Activated CD8-positive, alpha-beta T cell treated with anti-CD3 and anti-CD28 coated beads for 36 hours (primary cell): ENCODE results near the gene MAP2K6. TPM values are rescaled to one million over a fixed set of nuclear protein-coding genes. Genes with fewer than 3 reads are reported as not detected.

ENCODE experiments used
- ATAC-seq: fragments of 200-7000 bp; cut with Tn5 transposase; one replicate; pipeline ENCODE4 v1.10.0; 2021; ENCODE audit warnings: mild to moderate bottlenecking, moderate library complexity
- CTCF ChIA-PET: fragments of 350-600 bp; sonication (Branson Sonifier 250); formaldehyde crosslinking; loops from one replicate; lab custom pipeline; 2021; ENCODE audit warnings: antibody characterized with exemption; lab: Charles Lee
- POLR2A ChIA-PET: fragments of 350-600 bp; sonication (Branson Sonifier 250); formaldehyde crosslinking; loops from one replicate; lab custom pipeline; 2021; ENCODE audit warnings: antibody characterized with exemption; lab: Charles Lee
- DNase-seq: peaks from one replicate; pipeline ENCODE4 v3.0.0-alpha.2; 2020
- H3K27ac Mint-ChIP-seq: one replicate; pipeline ENCODE4 v1.8.0; 2021; ENCODE audit warnings: mild to moderate bottlenecking, mixed read lengths
- H3K27me3 Mint-ChIP-seq: one replicate; pipeline ENCODE4 v1.8.0; 2021; ENCODE audit warnings: mixed read lengths
- H3K36me3 Mint-ChIP-seq: one replicate; pipeline ENCODE4 v1.8.0; 2021; ENCODE audit warnings: low read depth, mixed read lengths
- H3K4me1 Mint-ChIP-seq: one replicate; pipeline ENCODE4 v1.8.0; 2021; ENCODE audit warnings: low read depth, mixed read lengths
- H3K4me3 Mint-ChIP-seq: one replicate; pipeline ENCODE4 v1.8.0; 2021; ENCODE audit warnings: mild to moderate bottlenecking, moderate library complexity, mixed read lengths
- H3K9me3 Mint-ChIP-seq: one replicate; pipeline ENCODE4 v1.8.0; 2021; ENCODE audit warnings: mixed read lengths
- CTCF ChIP-seq: fragments of 200-600 bp; IDR thresholded peaks from one replicate; pipeline ENCODE4 v1.8.0; 2022; ENCODE audit warnings: antibody characterized with exemption, mild to moderate bottlenecking
- intact Hi-C: fragments of 100-400 bp; cut with micrococcal nuclease; formaldehyde crosslinking; loops from one replicate; pipeline ENCODE4 v1.10.0; 2022
- total RNA-seq, 2 experiments: library from RNA; stranded (reverse); gene quantifications; one replicate each; pipeline ENCODE4 v1.2.3, GENCODE V29; 2021

The MAP2K6 gene
- 1 to 10 TPM; 3.2 to 3.3 TPM for total RNA-seq

GRCh38 chr17:69414408-69415274, at the start of gene MAP2K6:
Gene MAP2K6 (plus strand): TSS chr17:69414697. CDS start chr17:69414985, 288 bp downstream.
- no peak for TF ChIP-seq CTCF
- Mint-ChIP-seq H3K4me1 (peaks cover 9% of the 10 kb centered on the region), H3K27ac (no peak within 1 kb of the TSS), H3K9me3 (no peaks in the 10 kb centered on the region), H3K27me3 (no peaks in the 10 kb centered on the region), H3K36me3 (no peaks in the 10 kb centered on the region), H3K4me3 (no peak within 1 kb of the TSS)
- POLR2A ChIA-PET: interaction anchor here (1.0 to 2.0 kb wide), 2 partner anchors 9 to 12 kb away, joined by 3 to 11 read pairs; no protein-coding TSS in a partner anchor
- DNase-seq (peak; percentile 94), ATAC-seq (peak; percentile 98)
- CTCF ChIA-PET: interaction anchor here (0.7 to 3.6 kb wide), 9 partner anchors 9 to 111 kb away, joined by 3 to 22 read pairs (median 5); no protein-coding TSS in a partner anchor
- intact Hi-C loops: loop anchor here (10.0 kb wide), 1 partner anchor 110 kb away; no protein-coding TSS in a partner anchor

GRCh38 chr17:69367298-69367697, 47.2 kb upstream of the MAP2K6 start:
- ATAC-seq (peak; percentile 37), DNase-seq (peak; percentile 10)
- ChIA-PET CTCF (interaction anchor here (1.2 kb wide), 1 partner anchor 53 kb away, joined by 3 read pairs; no protein-coding TSS in a partner anchor), POLR2A (no interaction called here)
- peaks cover 5% of the 10 kb centered on the region for H3K4me1 Mint-ChIP-seq
- H3K4me3 Mint-ChIP-seq: no peak overlapping the region
- H3K27me3 Mint-ChIP-seq: peaks cover 9% of the 10 kb centered on the region
- no peaks in the 10 kb centered on the region for H3K36me3 Mint-ChIP-seq
- H3K9me3 Mint-ChIP-seq: no peaks in the 10 kb centered on the region
- intact Hi-C loops: no loop called here
- TF ChIP-seq CTCF: no peak
- no peak overlapping the region for H3K27ac Mint-ChIP-seq

GRCh38 chr17:69373069-69373468, 41.4 kb upstream of the MAP2K6 start:
- POLR2A ChIA-PET: no interaction called here
- H3K27me3 Mint-ChIP-seq: peaks cover 11% of the 10 kb centered on the region

GRCh38 chr17:69375229-69375628, 39.3 kb upstream of the MAP2K6 start:
- Mint-ChIP-seq H3K4me1 (peaks cover 2% of the 10 kb centered on the region), H3K36me3 (no peaks in the 10 kb centered on the region), H3K4me3 (no peak overlapping the region), H3K27ac (no peak overlapping the region), H3K9me3 (no peaks in the 10 kb centered on the region), H3K27me3 (peaks cover 3% of the 10 kb centered on the region)
- POLR2A ChIA-PET: no interaction called here
- TF ChIP-seq CTCF: no peak
- no peak for DNase-seq
- CTCF ChIA-PET: no interaction called here
- intact Hi-C loops: no loop called here
- ATAC-seq: no peak

More at GRCh38 chr17:69373069-69373468, 41.4 kb upstream of the MAP2K6 start:
- H3K36me3 Mint-ChIP-seq: no peaks in the 10 kb centered on the region
- DNase-seq: no peak
- TF ChIP-seq CTCF: no peak
- no peak for ATAC-seq
- no peak overlapping the region for H3K27ac Mint-ChIP-seq
- H3K4me3 Mint-ChIP-seq: no peak overlapping the region
- no peaks in the 10 kb centered on the region for H3K9me3 Mint-ChIP-seq
- CTCF ChIA-PET: no interaction called here
- intact Hi-C loops: no loop called here
- H3K4me1 Mint-ChIP-seq: peaks cover 2% of the 10 kb centered on the region

- H3K9me3 Mint-ChIP-seq: no peaks in the 10 kb centered on the region
Observed at GRCh38 chr17:69388822-69389442, 25.6 kb upstream of the MAP2K6 start.

More at GRCh38 chr17:69388822-69389442, 25.6 kb upstream of the MAP2K6 start:
- POLR2A ChIA-PET: no interaction called here
- DNase-seq (no peak), ATAC-seq (no peak)
- CTCF ChIA-PET: no interaction called here
- no peaks in the 10 kb centered on the region for H3K4me1 Mint-ChIP-seq
- no peak for TF ChIP-seq CTCF
- peaks cover 10% of the 10 kb centered on the region for H3K27me3 Mint-ChIP-seq
- no peak overlapping the region for H3K4me3 Mint-ChIP-seq
- intact Hi-C loops: no loop called here
- H3K27ac Mint-ChIP-seq: no peak overlapping the region
- no peaks in the 10 kb centered on the region for H3K36me3 Mint-ChIP-seq
